ENCODE results near the gene TFR2.

DNA sequence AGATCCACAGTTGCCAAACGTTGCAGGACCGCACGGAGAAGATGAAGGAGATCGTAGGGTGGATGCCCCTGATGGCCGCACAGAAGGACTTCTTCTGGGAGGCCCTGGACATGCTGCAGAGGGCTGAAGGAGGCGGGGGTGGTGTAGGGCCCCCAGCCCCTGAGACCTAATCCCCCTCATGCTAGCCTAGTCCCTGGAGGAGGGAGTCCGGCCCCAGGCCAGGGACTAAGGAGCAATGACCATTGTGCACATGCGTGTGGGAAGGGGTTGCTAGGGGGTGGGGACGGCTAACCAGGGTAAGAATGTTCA is 40.7 kb downstream of the TFR2 start:
- TF ChIP-seq, protein P1, sequence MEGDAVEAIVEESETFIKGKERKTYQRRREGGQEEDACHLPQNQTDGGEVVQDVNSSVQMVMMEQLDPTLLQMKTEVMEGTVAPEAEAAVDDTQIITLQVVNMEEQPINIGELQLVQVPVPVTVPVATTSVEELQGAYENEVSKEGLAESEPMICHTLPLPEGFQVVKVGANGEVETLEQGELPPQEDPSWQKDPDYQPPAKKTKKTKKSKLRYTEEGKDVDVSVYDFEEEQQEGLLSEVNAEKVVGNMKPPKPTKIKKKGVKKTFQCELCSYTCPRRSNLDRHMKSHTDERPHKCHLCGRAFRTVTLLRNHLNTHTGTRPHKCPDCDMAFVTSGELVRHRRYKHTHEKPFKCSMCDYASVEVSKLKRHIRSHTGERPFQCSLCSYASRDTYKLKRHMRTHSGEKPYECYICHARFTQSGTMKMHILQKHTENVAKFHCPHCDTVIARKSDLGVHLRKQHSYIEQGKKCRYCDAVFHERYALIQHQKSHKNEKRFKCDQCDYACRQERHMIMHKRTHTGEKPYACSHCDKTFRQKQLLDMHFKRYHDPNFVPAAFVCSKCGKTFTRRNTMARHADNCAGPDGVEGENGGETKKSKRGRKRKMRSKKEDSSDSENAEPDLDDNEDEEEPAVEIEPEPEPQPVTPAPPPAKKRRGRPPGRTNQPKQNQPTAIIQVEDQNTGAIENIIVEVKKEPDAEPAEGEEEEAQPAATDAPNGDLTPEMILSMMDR (conservative IDR thresholded peaks at IDR 0.05 in 1 of 2, IDR thresholded peaks at IDR 0.05 in 1 of 2; ENCODE audit: low read depth in 1 of 2, low read length in 2 of 2) = no peak
- no peak for TF ChIP-seq EZH2 (IDR thresholded peaks at IDR 0.05; ENCODE audit: low read length, missing control alignments)

Measured in fibroblast of lung (primary cell).